ENCODE measurements around the gene SLC39A11.

- no peak for TF ChIP-seq EP300 (IDR thresholded peaks at IDR 0.05)
- no peak for TF ChIP-seq CTCF (IDR thresholded peaks at IDR 0.05)
- TF ChIP-seq POLR2A (IDR thresholded peaks at IDR 0.05), result no peak
Measured at GRCh38 chr17:72665852-72666851, 426.3 kb downstream of the SLC39A11 start.
